PC-9 (cell line): ENCODE measurements around the gene AQP2.

Experiments
- CTCF ChIP-seq: fragments of 200-600 bp; sonication (generic); conservative IDR thresholded peaks from 2 replicates; pipeline ENCODE4 v1.6.1; 2017; ENCODE audit warnings: mixed run types, antibody characterized with exemption, mild to moderate bottlenecking, moderate library complexity
- EZH2 ChIP-seq: fragments of 200-600 bp; sonication (generic); IDR thresholded peaks from 2 replicates; pipeline ENCODE4 v1.8.0; 2017; ENCODE audit warnings: antibody characterized with exemption, low read depth

DNA sequence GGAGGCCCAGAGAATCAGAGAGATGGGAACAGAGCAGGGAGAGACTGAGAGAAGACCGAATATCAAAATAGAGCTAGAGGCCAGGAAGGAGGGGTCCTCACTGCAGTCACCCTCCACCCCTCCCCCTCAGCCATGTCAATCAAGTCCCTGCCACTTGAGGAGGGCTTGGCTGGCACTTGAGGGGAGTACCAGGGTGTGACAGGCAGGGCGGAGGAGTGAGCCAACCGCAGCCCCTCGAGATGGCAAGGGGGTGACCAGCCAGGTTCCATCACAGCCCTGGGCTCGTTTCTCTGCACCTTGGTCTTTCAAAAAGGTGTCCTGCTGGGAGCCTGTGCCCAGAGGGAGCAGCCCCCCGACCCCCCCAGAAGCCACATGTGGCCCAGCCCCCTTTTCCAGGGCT, 15.3 kb downstream of the AQP2 start:
- no peak for TF ChIP-seq CTCF
- no peak for TF ChIP-seq EZH2
